NCI-H1694 (cell line): ENCODE results near the gene CTCFL.
"Not testable (repeated sequence)": the region's sequence is repeated elsewhere in the genome, so short reads cannot be mapped to it uniquely, and the experiment has no call there.

Experiments used
- DNase-seq: peaks from one replicate; lab custom pipeline; 2025; lab: John Stamatoyannopoulos, UW

Gene CTCFL

GRCh38 chr20:57480444-57481160, 44.3 kb downstream of the CTCFL start:
- no peak for DNase-seq

GRCh38 chr20:57479196-57479595, 45.7 kb downstream of the CTCFL start:
- no peak for DNase-seq

- no peak for DNase-seq
Observed at GRCh38 chr20:57478176-57478575, 46.8 kb downstream of the CTCFL start.

- no peak for DNase-seq
Observed at GRCh38 chr20:57476641-57477461, 48.1 kb downstream of the CTCFL start.

GRCh38 chr20:57476084-57476526, 48.8 kb downstream of the CTCFL start:
- DNase-seq, result no peak

- no peak for DNase-seq
Observed at GRCh38 chr20:57475388-57476083, 49.4 kb downstream of the CTCFL start.

GRCh38 chr20:57474816-57475215, 50.1 kb downstream of the CTCFL start:
- no peak for DNase-seq

- no peak for DNase-seq
Observed at GRCh38 chr20:57474205-57474604, 50.7 kb downstream of the CTCFL start.

- DNase-seq, result no peak
Observed at GRCh38 chr20:57473246-57474048, 51.5 kb downstream of the CTCFL start.

GRCh38 chr20:57472474-57472873, 52.5 kb downstream of the CTCFL start:
- DNase-seq, result not testable (repeated sequence)

GRCh38 chr20:57471496-57472372, 53.2 kb downstream of the CTCFL start:
- no peak for DNase-seq

GRCh38 chr20:57470666-57471495, 54.1 kb downstream of the CTCFL start:
- no peak for DNase-seq

- DNase-seq, result no peak
Observed at GRCh38 chr20:57470212-57470522, 54.8 kb downstream of the CTCFL start.

- no peak for DNase-seq
Observed at GRCh38 chr20:57469418-57470211, 55.3 kb downstream of the CTCFL start.

- DNase-seq, result no peak
Observed at GRCh38 chr20:57468523-57469417, 56.2 kb downstream of the CTCFL start.

- DNase-seq, result no peak
Observed at GRCh38 chr20:57467742-57468141, 57.2 kb downstream of the CTCFL start.

- DNase-seq, result no peak
Observed at GRCh38 chr20:57465943-57466342, 59.0 kb downstream of the CTCFL start.

- no peak for DNase-seq
Observed at GRCh38 chr20:57465486-57465885, 59.5 kb downstream of the CTCFL start.
